ENCODE measurements around the gene CLSTN1. TPM values are rescaled to one million over a fixed set of nuclear protein-coding genes. Genes with fewer than 3 reads are reported as not detected.
"Not testable (repeated sequence)": the region's sequence is repeated elsewhere in the genome, so short reads cannot be mapped to it uniquely, and the experiment has no call there.

Gene CLSTN1
- total RNA-seq, 1 experiment from 2014 or later = 144 TPM

DNA sequence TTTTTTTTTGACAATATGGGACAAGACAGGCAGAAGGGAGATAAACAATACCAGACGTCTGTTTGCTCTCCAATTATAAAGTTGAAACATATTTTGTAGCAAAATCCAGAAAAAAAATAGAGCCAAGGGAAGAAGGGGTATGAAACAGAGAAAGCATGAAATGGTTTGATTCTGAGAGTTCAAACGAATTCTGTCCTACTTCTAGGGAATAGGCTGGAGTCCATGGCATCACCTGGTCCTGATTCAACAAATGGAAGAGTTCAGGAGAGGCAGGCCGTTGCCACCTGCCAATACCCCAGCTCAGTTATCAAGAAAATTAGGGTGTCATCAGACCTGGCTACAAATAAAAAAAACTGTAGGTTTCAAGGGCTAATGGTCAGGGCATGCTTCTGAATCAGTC is 71.8 kb downstream of the CLSTN1 start:
- in situ Hi-C loops (cut with HindIII; ENCODE audit: low pct_unique_long_range_greater_than_20kb, low sequenced_read_pairs) = no loop called here
- no peak for DNase-seq (ENCODE audit: low read depth)

DNA sequence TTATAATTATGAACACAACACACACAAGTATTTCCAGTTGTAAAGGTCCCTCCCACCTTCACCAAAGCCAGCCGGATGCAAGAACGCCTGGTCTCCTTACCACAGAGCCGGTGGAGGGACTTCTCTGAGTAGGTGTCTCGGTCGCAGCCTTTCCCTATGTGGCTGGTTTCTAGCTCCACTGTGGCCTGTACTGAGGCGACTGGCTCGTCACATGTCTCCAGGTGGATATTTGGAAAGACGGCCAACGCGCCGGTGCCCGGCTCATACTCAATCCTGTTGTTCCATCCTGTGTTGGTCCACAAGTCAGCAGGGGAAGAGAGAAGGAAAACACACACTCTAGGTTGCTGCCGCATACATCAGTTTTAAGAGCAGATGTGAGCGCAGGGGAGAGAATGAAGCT is 74.4 kb downstream of the CLSTN1 start:
- DNase-seq (ENCODE audit: low read depth) = no peak
- in situ Hi-C loops (cut with HindIII; ENCODE audit: low pct_unique_long_range_greater_than_20kb, low sequenced_read_pairs) = no loop called here

DNA sequence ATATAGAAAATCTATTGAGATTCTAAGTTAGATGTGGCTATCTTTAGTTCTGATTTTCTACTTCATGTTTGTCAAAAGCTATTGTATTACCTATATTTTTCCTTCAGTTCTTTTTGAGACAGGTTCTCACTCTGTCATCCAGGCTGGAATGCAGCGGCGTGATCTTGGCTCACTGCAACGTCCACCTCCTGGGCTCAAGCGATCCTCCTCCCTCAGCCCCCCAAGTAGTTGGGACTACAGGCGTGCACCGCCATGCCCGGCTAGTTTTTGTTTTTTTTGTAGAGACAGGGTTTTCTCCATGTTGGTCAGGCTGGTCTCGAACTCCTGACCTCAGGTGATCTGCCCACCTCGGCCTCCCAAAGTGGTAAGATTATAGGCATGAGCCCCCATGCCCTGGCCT is 75.4 kb downstream of the CLSTN1 start:
- in situ Hi-C loops (cut with HindIII; ENCODE audit: low pct_unique_long_range_greater_than_20kb, low sequenced_read_pairs); DNase-seq (ENCODE audit: low read depth): not testable (repeated sequence)

DNA sequence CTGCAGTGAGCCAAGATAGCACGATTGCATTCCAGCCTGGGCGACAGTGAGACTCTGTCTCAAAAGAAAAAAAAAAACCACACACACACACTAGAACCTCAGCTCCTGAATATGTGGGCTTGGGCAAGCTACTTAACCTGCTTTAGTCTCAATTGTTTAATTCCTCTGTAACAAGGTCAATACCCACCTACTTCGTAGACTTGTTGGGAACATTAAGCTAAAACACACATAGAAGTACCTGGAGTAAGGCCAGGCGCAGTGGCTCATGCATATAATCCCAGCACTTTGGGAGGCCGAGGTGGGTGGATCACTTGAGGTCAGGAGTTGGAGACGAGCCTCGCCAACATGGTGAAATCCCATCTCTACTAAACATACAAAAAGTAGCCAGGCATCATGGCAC is 77.1 kb downstream of the CLSTN1 start:
- no peak for DNase-seq (ENCODE audit: low read depth)
- in situ Hi-C loops (cut with HindIII; ENCODE audit: low pct_unique_long_range_greater_than_20kb, low sequenced_read_pairs) = no loop called here

DNA sequence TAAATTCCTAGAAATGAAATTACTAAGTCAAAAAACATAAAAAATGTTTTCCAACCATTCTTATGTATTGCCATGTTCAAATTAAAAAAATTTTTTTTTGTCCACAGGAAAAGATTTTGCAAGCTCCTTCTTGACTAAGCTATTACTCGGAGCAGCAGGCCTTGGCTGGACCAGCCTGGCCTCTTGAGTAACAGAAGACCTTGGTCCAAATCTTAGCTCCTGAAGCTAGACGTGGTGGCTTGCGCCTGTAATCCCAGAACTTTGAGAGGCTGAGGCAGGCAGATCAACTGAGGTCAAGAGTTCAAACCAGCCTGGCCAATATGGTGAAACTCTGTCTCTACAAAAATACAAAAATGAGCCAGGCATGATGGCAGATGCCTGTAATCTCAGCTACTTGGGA is 77.6 kb downstream of the CLSTN1 start:
- DNase-seq (ENCODE audit: low read depth) = no peak
- in situ Hi-C loops (cut with HindIII; ENCODE audit: low pct_unique_long_range_greater_than_20kb, low sequenced_read_pairs) = no loop called here

DNA sequence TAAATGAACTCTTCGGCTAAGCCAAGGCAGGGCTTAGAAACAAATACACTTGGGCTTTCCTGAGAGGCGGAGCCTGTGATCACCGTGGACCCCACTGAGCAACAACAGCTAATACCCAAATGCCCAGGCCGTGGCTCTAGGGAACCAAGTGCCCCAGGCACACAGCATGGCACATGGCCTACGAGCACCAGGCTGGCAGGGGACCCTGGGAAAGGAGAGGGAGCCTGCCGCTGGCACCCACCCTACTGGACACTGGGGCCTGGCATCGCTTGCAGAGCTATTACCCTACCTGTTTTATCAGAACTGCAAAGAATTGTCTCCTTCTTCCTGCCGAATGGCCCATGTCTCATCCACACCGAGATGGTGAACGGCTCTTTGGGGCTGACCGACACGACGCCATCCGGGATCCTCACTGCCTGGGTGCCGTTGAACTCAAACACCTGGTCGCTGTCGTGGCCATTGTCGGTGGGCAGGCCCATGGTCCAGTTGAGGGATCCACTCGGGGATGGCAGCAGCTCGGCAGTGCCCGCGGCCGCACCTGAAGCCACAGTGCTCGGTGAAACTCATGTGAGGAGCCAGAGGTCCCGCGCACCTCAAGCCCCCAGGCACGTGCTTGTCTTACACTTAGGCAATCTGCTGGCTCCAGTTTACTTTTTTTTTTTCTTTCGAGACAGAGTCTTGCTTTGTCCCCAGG is 79.5 kb downstream of the CLSTN1 start:
- no peak for DNase-seq (ENCODE audit: low read depth)
- in situ Hi-C loops (cut with HindIII; ENCODE audit: low pct_unique_long_range_greater_than_20kb, low sequenced_read_pairs) = no loop called here

DNA sequence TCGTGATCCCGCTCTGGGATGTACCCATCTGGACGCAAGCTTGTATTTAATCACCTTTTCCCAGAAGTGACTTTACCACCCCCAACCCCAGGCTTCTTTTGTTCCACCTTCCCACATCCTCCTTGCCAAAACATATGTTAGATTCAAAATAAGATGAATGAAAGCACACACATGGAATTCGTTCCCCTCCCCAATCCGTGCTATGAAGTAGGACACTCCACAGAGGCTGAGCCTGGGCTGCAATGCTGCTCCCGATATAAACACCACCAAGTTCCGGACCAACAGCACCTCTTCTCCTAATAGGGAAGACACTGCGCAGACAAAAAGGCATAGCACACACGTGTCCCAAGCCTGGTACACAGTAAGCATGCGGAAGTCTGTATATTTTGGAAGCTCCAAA is 86.1 kb downstream of the CLSTN1 start:
- no peak for DNase-seq (ENCODE audit: low read depth)
- in situ Hi-C loops (cut with HindIII; ENCODE audit: low pct_unique_long_range_greater_than_20kb, low sequenced_read_pairs) = no loop called here

DNA sequence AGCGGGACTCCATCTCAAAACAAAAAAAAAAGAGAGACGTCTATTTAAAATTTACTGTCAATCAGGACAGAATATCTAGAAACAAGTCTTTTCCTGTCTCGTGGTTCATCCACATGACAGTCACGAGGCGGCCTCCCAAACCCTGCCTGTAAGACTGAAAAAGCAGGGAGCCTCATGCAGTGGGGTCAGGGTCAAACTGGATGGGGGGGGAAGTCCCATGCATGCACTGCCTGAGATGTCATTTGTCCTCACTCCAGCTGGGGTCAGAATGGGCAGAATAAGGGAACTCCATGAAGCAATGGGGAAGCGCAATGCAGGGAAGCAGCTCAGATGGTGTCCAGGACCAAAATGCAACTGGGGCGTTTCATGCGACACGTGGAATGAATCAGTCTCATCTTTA is 86.7 kb downstream of the CLSTN1 start:
- no peak for DNase-seq (ENCODE audit: low read depth)
- in situ Hi-C loops (cut with HindIII; ENCODE audit: low pct_unique_long_range_greater_than_20kb, low sequenced_read_pairs) = no loop called here

DNA sequence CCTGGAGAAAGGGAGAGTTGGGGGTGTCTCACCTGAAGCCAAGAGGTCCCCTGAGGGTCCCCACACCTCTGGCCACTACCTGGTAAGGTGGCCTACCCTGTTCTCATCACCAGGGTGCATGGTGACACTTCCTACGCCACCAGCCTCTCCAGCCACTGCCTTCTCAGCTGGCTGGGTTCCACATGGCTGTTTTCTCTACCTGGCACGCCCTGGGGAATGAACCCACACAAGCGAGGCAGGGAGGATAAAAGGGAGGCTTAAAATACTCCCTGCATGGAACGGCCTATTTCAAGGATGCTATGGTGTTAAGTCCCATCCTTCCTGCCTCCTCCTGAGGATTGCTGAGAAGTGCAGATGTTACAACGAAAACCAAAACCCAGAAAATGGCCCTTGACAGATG is 87.5 kb downstream of the CLSTN1 start:
- no peak for DNase-seq (ENCODE audit: low read depth)
- in situ Hi-C loops (cut with HindIII; ENCODE audit: low pct_unique_long_range_greater_than_20kb, low sequenced_read_pairs) = no loop called here

DNA sequence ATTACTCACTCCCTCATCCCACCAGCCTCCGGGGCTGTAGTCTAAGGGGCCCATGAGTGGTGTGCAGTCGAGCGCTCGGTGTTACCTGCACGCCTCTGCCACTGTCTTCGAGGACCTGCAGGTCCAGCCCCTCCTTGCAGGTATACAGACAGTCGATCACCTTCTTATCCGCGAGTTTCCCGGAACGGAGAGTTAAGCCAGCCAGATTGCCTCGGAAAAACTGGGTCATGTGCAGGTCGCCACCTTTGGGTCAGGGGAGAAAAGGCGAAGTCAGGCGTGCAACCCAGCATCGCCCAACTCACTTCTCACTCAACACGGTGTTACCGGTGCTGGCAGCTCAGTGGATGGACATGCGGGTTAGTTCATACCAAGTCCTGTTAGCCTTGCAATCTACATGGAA is 88.0 kb downstream of the CLSTN1 start:
- DNase-seq (ENCODE audit: low read depth) = no peak
- in situ Hi-C loops (cut with HindIII; ENCODE audit: low pct_unique_long_range_greater_than_20kb, low sequenced_read_pairs) = no loop called here

DNA sequence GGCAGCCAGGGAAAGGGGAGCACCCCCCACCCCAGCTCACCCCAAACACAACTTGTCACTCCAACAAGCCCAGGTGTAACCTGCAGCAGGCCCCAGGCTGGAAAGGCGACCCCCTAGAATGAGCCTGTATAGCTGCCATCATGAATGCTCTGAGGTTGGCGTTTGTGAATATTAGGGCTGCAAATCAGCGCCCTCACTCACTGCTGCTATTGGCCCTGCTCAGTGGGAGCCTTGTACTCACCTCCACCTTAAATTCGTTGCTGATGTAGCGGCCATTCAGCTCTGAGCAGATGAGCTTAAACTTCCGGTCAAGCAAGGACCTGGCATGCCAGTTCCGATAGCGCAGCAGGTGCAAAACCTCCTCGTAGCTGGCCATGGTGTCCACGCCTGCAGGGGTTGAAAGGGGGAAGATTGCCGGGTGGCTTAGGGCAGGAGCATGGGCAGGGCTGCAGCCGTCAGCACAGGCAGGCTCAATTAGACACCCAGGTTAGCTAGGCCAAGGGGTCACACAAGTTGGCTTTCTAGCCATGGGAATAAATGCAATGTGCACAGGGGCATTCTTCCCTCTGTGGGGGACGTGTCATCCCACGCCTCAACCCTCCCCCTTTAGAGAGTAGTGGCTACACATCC is 90.5 kb downstream of the CLSTN1 start:
- DNase-seq (ENCODE audit: low read depth) = no peak
- in situ Hi-C loops (cut with HindIII; ENCODE audit: low pct_unique_long_range_greater_than_20kb, low sequenced_read_pairs) = no loop called here

DNA sequence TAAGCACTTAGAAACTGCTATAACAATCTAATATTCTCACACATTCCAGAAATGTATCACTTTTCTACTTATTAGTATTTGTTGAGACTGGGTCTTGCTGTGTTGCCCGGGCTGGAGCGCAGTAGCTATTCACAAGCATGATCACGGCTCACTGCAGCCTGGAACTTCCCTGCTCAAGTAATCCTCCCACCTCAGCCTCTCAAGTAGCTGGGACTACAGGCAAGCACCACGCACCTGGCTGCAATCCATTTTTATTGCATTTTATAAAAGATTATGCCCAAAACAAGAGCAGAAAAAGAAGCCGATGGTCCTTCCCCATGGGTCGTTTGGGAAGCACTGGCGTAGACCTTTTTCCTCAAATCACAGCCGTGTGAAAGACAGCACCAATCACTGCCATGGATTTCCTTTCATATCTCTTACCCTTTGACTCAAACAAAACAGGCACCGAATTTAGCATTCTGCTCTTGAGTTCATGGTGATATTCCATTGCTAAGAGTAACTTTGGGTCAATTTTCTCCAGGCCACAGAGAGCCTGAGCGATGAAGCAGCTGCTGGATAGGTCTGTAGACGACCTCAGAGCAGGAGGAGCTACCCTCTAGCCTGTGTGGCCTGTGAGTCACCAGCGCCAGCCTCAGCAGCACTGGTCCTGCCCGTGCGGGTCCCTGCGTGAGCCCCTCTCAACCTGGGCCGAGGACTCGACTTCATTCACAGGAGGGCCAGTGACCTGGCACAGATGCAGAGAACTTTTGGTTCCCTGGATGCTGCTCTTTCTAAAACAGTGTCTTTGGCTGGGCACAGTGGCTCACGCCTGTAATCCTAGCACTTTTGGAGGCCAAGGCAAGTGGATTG is 91.4 kb downstream of the CLSTN1 start:
- in situ Hi-C loops (cut with HindIII; ENCODE audit: low pct_unique_long_range_greater_than_20kb, low sequenced_read_pairs) = no loop called here
- DNase-seq (ENCODE audit: low read depth) = no peak

DNA sequence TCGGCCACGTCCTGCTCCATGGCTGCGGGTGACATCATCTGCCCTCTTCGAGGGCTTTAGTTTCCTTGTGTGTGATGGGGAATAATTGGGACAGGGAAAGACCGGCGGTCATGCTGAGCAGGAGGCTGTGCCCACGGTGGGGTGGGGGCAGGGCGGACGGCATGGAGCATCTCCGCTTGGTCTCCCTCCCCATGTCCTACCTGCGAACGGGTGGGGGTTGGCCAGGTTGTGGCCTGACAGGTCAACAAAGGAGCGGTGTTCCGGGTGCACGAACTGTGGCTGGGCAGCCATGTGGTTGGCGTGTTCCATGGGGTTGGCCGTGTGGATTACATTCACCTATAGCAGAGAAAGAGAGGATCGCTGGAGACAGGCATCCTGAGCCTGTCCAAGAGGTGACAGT is 92.2 kb downstream of the CLSTN1 start:
- no peak for DNase-seq (ENCODE audit: low read depth)
- in situ Hi-C loops (cut with HindIII; ENCODE audit: low pct_unique_long_range_greater_than_20kb, low sequenced_read_pairs) = no loop called here

DNA sequence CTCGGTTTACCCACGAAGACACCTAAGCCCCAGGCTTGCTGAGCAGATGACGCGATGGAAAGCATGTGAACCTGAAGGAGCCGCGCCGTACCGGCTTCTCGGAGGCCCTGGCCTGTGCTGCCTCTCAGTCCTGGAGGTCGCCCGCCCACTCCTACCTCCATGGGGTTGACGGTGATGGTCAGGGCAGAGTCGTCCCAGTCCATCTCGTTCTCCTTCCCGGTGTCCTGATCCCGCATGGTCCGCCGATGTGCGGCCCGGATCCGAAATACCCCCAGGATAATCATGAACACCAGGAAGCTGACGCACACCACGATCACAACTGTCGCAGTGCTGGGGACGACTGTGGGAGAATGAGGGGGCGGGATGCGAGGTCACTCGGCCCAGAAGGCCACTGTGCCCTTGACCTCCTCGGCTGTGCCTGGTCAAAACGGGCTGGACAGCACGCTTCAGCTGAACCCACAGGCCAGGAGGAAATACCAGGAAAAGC is 92.7 kb downstream of the CLSTN1 start:
- DNase-seq (ENCODE audit: low read depth) = no peak
- in situ Hi-C loops (cut with HindIII; ENCODE audit: low pct_unique_long_range_greater_than_20kb, low sequenced_read_pairs) = no loop called here

DNA sequence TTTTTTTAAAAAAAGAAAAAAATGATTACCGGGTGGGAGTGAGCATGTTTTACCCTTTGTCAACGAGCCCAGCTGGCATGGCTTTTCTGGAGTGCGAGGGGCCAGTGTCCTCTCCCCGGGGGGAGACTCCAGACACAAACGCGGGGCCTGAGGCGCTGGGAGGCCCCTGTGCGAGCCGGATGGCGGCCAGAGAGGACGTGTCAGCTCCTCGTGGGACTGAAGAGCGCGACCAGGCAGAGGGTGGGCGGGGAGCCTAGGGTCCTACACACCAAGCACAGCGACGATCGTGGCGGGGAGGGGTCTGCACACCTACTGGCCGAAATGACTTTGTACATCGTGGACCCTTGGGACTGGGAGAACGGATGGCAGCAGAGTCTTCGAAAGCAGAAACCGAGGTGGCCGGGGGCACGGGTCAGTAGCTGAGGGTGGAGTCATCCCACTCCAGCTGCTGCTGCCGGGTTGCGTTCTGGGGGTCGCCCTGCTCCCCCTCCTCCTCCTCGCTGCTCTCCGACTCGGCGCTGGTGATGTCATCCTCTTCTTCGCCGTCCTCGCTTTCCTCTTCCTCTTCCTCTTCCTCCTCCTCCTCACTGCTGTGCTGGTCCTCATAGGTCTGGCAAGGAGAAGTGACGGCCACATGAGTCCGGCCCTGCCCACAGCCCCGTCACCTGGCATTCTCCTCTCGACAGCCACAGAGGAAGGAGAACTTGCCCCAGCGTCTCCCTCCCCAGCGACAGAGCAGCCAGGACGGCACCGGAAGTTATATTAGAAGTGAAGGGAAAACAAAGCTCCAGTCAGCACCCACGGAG is 93.5 kb downstream of the CLSTN1 start:
- in situ Hi-C loops (cut with HindIII; ENCODE audit: low pct_unique_long_range_greater_than_20kb, low sequenced_read_pairs) = no loop called here
- no peak for DNase-seq (ENCODE audit: low read depth)

DNA sequence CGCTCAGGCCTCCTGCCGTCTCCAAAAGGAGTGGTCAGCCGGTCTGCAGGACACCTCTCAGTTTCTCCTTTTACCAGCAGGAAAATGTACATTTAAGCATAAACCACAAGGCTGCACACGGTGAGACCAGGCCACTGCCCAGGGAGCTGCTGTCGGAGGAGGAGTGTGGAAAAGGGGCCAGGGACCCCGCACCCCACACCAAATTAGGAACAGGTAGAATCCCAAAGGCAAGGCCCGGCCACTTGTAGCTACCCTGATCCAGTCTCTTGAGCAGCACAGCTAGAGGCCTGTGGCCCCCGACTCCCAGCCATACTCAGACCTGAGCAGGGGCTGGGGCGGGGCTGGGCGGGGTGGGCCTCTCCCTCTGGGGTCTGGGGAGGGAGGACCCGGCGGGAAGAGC is 94.2 kb downstream of the CLSTN1 start:
- in situ Hi-C loops (cut with HindIII; ENCODE audit: low pct_unique_long_range_greater_than_20kb, low sequenced_read_pairs) = no loop called here
- no peak for DNase-seq (ENCODE audit: low read depth)

DNA sequence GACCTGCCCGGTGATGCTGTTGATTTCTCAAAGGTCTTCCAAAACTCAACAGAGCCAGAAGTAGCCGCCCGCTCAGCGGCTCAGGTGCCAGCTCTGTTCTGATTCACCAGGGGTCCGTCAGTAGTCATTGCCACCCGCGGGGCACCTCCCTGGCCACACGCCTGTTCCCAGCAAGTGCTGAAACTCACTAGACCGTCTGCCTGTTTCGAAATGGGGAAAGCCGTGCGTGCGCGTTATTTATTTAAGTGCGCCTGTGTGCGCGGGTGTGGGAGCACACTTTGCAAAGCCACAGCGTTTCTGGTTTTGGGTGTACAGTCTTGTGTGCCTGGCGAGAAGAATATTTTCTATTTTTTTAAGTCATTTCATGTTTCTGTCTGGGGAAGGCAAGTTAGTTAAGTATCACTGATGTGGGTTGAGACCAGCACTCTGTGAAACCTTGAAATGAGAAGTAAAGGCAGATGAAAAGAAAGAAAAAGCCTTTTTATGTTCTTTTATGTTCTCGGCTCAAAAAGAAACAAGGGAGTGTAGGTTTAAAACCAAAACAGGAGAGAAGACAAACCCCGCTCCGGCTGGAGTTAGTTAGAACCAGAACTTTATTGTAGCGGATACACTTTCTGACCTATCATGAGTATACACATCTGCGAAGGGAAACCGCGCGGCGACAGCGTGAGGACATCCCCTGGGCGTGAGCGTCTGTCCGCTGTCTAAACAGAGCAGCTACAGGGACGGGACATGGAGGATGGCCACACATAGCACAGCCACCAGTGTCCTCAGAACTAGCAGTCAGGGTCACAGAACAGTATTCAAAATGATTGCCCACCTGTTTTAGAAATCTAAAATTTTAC is 95.1 kb downstream of the CLSTN1 start:
- in situ Hi-C loops (cut with HindIII; ENCODE audit: low pct_unique_long_range_greater_than_20kb, low sequenced_read_pairs) = no loop called here

More for the DNA sequence above, 95.1 kb downstream of the CLSTN1 start:
- DNase-seq (ENCODE audit: low read depth) = no peak

Measured in Caki2 (cell line).